ENCODE measurements around the gene NSUN4. TPM values are rescaled to one million over a fixed set of nuclear protein-coding genes. Genes with fewer than 3 reads are reported as not detected.

The NSUN4 gene
- total and polyA plus RNA-seq, 12 donors: 9.6 to 18.7 (median 15.6) TPM

DNA sequence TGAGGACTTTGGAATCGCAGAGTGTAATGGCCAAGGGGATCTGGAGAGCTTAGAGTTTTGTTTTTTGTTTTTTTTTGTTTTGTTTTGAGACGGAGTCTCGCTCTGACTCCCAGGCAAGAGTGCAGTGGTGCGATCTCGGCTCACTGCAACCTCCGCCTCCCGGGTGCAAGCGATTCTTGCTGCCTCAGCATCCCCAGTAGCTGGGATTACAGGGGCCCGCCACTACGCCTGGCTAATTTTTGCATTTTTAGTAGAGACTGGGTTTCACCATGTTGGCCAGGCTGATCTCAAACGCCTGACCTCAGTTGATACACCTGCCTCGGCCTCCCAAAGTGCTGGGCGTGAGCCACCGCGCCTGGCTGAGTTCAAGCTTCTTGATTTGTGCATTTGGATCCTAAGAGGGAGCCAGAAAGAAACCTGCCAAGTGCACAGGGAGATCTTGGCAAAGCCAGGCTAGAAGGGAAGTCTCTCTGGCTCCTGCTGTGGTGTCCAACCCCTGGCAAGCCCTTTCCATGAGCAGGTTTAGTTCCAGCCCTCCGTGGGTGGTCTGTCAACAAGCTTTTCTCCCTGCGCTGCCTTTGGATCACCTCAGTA is 54.4 kb downstream of the NSUN4 start:
- WGBS, 2 donors: 49 to 65% methylated on average over 17 of the region's 17 CpGs
- TF ChIP-seq, protein P1, sequence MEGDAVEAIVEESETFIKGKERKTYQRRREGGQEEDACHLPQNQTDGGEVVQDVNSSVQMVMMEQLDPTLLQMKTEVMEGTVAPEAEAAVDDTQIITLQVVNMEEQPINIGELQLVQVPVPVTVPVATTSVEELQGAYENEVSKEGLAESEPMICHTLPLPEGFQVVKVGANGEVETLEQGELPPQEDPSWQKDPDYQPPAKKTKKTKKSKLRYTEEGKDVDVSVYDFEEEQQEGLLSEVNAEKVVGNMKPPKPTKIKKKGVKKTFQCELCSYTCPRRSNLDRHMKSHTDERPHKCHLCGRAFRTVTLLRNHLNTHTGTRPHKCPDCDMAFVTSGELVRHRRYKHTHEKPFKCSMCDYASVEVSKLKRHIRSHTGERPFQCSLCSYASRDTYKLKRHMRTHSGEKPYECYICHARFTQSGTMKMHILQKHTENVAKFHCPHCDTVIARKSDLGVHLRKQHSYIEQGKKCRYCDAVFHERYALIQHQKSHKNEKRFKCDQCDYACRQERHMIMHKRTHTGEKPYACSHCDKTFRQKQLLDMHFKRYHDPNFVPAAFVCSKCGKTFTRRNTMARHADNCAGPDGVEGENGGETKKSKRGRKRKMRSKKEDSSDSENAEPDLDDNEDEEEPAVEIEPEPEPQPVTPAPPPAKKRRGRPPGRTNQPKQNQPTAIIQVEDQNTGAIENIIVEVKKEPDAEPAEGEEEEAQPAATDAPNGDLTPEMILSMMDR (IDR thresholded peaks at IDR 0.05): no peak
- peaks cover 0 to 28% (median 15%) of the 10 kb centered on the region in 9 donors for H3K4me1 ChIP-seq
- H3K4me3 ChIP-seq: peak overlapping the region in 9 of 10 donors; percentile 41 to 57 (median 51)
- H3K9me3 ChIP-seq: peaks cover 0 to 20% (median 6%) of the 10 kb centered on the region in 11 donors
- no peak overlapping the region for H3K27ac ChIP-seq
- peak in 5 of 8 donors; percentile 22 to 48 (median 34) for ATAC-seq
- intact Hi-C loops (cut with DNase I): no loop called here
- H3K27me3 ChIP-seq: peaks cover 0 to 18% (median 5%) of the 10 kb centered on the region in 7 donors
- no peak for DNase-seq
- H3K36me3 ChIP-seq: no peaks in the 10 kb centered on the region

DNA sequence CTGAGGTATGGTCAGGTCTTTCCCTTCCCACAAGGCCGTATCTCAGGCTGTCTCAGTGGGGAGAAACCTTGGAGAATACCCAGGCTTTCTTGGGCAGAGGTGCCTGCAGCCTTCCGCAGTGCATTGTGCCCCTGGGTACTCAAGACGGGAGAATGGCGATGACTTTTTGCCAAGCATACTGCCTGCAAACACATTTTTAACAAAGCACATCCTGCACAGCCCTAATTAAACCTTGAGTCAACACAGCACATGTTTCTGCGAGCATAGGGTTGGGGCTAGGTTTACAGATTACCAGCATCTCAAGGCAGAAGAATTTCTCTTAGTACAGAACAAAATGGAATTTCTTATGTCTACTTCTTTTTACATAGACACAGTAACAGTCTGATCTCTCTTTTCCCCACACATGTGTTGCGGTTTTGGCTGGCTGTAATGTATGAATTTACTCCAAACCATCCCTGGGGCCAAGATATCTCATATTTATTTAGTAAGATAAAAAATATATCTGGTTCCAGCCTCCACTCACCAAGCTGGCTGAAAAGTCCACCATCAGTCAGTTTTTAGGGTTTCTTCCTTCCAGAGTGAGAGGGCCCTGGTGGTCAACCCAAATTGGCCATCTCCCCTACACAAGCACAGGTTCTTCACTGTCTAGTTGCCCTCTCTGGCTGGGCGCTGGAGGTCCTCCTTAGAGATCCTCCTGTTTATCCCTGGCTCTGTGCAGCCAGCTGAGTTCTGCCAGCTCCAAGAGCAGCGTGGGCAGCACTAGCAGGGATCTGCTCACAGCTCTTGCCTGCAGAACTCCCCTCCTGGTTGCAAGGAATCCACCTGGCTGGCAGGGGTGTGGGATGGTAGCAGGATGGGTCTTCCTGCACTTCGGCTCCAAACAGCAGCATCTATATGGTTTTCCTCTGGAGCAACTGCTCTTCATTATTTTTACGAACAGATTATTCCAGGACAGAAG is 56.1 kb downstream of the NSUN4 start:
- 70 to 78% methylated on average over 10 of the region's 10 CpGs for WGBS, 2 donors
- DNase-seq: no peak
- peaks cover 0 to 18% (median 5%) of the 10 kb centered on the region in 7 donors for H3K27me3 ChIP-seq
- TF ChIP-seq, protein P1 (IDR thresholded peaks at IDR 0.05): no peak
- peaks cover 0 to 28% (median 16%) of the 10 kb centered on the region in 9 donors for H3K4me1 ChIP-seq
- H3K4me3 ChIP-seq: no peak overlapping the region
- no peak for ATAC-seq
- intact Hi-C loops (cut with DNase I): no loop called here
- no peak overlapping the region for H3K27ac ChIP-seq
- peaks cover 0 to 20% (median 6%) of the 10 kb centered on the region in 11 donors for H3K9me3 ChIP-seq
- no peaks in the 10 kb centered on the region for H3K36me3 ChIP-seq

DNA sequence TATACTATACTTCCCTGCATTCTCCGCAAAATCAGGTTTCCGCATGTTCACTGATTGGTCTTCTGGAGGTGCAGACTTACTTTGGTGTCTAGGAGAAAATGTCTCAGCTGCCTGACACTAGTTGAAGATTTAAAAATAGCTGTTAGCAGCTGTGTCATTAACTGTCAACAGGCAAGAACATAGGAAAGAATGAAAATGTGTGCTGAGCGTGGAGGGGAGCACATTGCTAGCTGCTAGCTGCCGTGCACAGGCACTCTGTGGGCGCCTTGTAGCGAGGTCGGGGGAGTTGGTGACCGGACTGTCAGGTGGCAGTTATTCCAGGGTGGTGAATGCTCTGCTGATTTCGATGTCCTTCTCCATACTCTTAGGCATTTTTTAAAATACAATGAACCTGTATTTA is 58.7 kb downstream of the NSUN4 start:
- Histone ChIP-seq H3K4me1 (peaks cover 0 to 35% (median 25%) of the 10 kb centered on the region in 9 donors), H3K4me3 (no peak overlapping the region), H3K9me3 (no peaks in the 10 kb centered on the region), H3K27me3 (peaks cover 0 to 11% (median 0%) of the 10 kb centered on the region in 7 donors), H3K27ac (no peak overlapping the region), H3K36me3 (no peaks in the 10 kb centered on the region)
- DNase-seq (no peak), ATAC-seq (peak in 4 of 8 donors; percentile 12 to 32 (median 21))
- TF ChIP-seq, protein P1 (IDR thresholded peaks at IDR 0.05): no peak
- 41 to 60% methylated on average over 9 of the region's 9 CpGs for whole genome bisulfite sequencing, 2 donors
- intact Hi-C loops (cut with DNase I): no loop called here

DNA sequence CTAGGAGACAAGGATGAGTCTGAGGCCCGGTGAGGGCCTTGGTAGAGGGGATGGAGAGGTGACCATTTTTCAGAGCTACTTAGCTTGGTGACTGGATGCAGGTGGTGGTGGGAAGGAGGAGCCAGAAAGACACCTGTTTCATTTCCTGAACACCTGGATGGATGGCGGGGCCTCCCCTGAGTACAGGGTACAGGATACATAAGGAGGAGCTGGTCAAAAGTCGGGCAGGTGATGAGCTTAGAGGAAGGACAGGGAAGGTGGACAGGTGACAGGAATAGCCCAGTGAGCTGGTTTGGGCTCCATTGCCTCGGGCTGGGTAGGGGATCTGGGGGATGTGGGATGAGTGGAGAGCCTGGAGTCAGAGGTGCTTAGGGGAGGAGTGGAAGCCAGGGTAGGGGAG is 59.8 kb downstream of the NSUN4 start:
- ATAC-seq (no peak), DNase-seq (no peak)
- 75 to 78% methylated on average over 4 of the region's 4 CpGs for WGBS, 2 donors
- Histone ChIP-seq H3K9me3 (no peaks in the 10 kb centered on the region), H3K36me3 (no peaks in the 10 kb centered on the region), H3K4me1 (peaks cover 0 to 24% (median 17%) of the 10 kb centered on the region in 9 donors), H3K4me3 (no peak overlapping the region), H3K27me3 (no peaks in the 10 kb centered on the region), H3K27ac (no peak overlapping the region)
- intact Hi-C loops (cut with DNase I): no loop called here
- TF ChIP-seq, protein P1 (IDR thresholded peaks at IDR 0.05): no peak
